ACC112 (cell line): ENCODE data around the gene HDC.

Source experiments
- H2AFZ ChIP-seq: fragments of 200-600 bp; sonication (generic); one replicate; pipeline ENCODE4 v1.6.0; 2017; ENCODE audit warnings: antibody characterized with exemption, low read length; ENCODE audit not compliant: unreplicated experiment
- H3K27ac ChIP-seq: fragments of 200-600 bp; sonication (generic); 2 replicates; pipeline ENCODE4 v1.5.1; 2014; ENCODE audit warnings: low read depth, mild to moderate bottlenecking, antibody characterized with exemption, low read length, moderate library complexity
- H3K27me3 ChIP-seq: fragments of 200-600 bp; sonication (generic); 2 replicates; pipeline ENCODE4 v1.6.1; 2014; ENCODE audit warnings: mild to moderate bottlenecking, antibody characterized with exemption, low read length, moderate library complexity, mixed read lengths; ENCODE audit not compliant: insufficient read depth
- H3K36me3 ChIP-seq: fragments of 200-600 bp; sonication (generic); 2 replicates; pipeline ENCODE4 v1.6.1; 2016; ENCODE audit warnings: mild to moderate bottlenecking, antibody characterized with exemption, low read length, moderate library complexity, mixed read lengths; ENCODE audit not compliant: insufficient read depth
- H3K4me1 ChIP-seq: fragments of 200-600 bp; sonication (generic); one replicate; pipeline ENCODE4 v1.6.1; 2016; ENCODE audit warnings: low read length, mixed read lengths; ENCODE audit not compliant: insufficient read depth, unreplicated experiment, control insufficient read depth
- H3K4me3 ChIP-seq: fragments of 200-600 bp; sonication (generic); 2 replicates; pipeline ENCODE4 v1.5.1; 2014; ENCODE audit warnings: mild to moderate bottlenecking, low read depth, low read length
- H3K79me2 ChIP-seq: fragments of 200-600 bp; sonication (generic); one replicate; pipeline ENCODE4 v1.6.0; 2016; ENCODE audit warnings: low read length; ENCODE audit not compliant: control insufficient read depth, unreplicated experiment, insufficient read depth

HDC gene

GRCh38 chr15:50244153-50244552 lies 21.4 kb downstream of the HDC start:
- H3K79me2 ChIP-seq: no peaks in the 10 kb centered on the region
- H3K27me3 ChIP-seq: no peaks in the 10 kb centered on the region
- H3K36me3 ChIP-seq: no peaks in the 10 kb centered on the region
- H3K4me3 ChIP-seq: no peak overlapping the region
- H3K27ac ChIP-seq: no peak overlapping the region
- peaks cover 14% of the 10 kb centered on the region for H3K4me1 ChIP-seq
- H2AFZ ChIP-seq: no peak overlapping the region

- Histone ChIP-seq H3K4me1 (peaks cover 4% of the 10 kb centered on the region), H3K79me2 (no peaks in the 10 kb centered on the region), H3K4me3 (no peak overlapping the region), H3K27ac (no peak overlapping the region), H3K36me3 (no peaks in the 10 kb centered on the region), H2AFZ (no peak overlapping the region), H3K27me3 (no peaks in the 10 kb centered on the region)
These were observed 23.7 kb downstream of the HDC start for GRCh38 chr15:50241684-50242450.

GRCh38 chr15:50238255-50238654 lies 27.3 kb downstream of the HDC start:
- H3K79me2 ChIP-seq: no peaks in the 10 kb centered on the region
- no peak overlapping the region for H3K27ac ChIP-seq
- H3K36me3 ChIP-seq: no peaks in the 10 kb centered on the region
- no peaks in the 10 kb centered on the region for H3K27me3 ChIP-seq
- peaks cover 7% of the 10 kb centered on the region for H3K4me1 ChIP-seq
- H2AFZ ChIP-seq: no peak overlapping the region
- H3K4me3 ChIP-seq: no peak overlapping the region

- Histone ChIP-seq H3K27me3 (no peaks in the 10 kb centered on the region), H3K79me2 (no peaks in the 10 kb centered on the region), H3K27ac (no peak overlapping the region), H3K36me3 (no peaks in the 10 kb centered on the region), H3K4me3 (no peak overlapping the region), H3K4me1 (peaks cover 5% of the 10 kb centered on the region), H2AFZ (no peak overlapping the region)
These were observed 29.1 kb downstream of the HDC start for GRCh38 chr15:50236433-50236832.

GRCh38 chr15:50235794-50236193 lies 29.7 kb downstream of the HDC start:
- Histone ChIP-seq H3K79me2 (no peaks in the 10 kb centered on the region), H3K36me3 (no peaks in the 10 kb centered on the region), H2AFZ (no peak overlapping the region)

GRCh38 chr15:50234764-50235163 lies 30.8 kb downstream of the HDC start:
- H3K4me3 ChIP-seq: no peak overlapping the region
- no peak overlapping the region for H2AFZ ChIP-seq
- no peaks in the 10 kb centered on the region for H3K27me3 ChIP-seq
- H3K27ac ChIP-seq: no peak overlapping the region
- peaks cover 3% of the 10 kb centered on the region for H3K4me1 ChIP-seq
- H3K36me3 ChIP-seq: no peaks in the 10 kb centered on the region
- no peaks in the 10 kb centered on the region for H3K79me2 ChIP-seq

More at GRCh38 chr15:50235794-50236193, 29.7 kb downstream of the HDC start:
- H3K4me3 ChIP-seq: no peak overlapping the region
- peaks cover 3% of the 10 kb centered on the region for H3K4me1 ChIP-seq
- H3K27me3 ChIP-seq: no peaks in the 10 kb centered on the region
- H3K27ac ChIP-seq: no peak overlapping the region

GRCh38 chr15:50233192-50233736 lies 32.3 kb downstream of the HDC start:
- Histone ChIP-seq H2AFZ (no peak overlapping the region), H3K27me3 (no peaks in the 10 kb centered on the region), H3K36me3 (no peaks in the 10 kb centered on the region), H3K4me1 (peaks cover 3% of the 10 kb centered on the region), H3K4me3 (no peak overlapping the region), H3K79me2 (no peaks in the 10 kb centered on the region), H3K27ac (no peak overlapping the region)

- H3K27me3 ChIP-seq: no peaks in the 10 kb centered on the region
- peaks cover 3% of the 10 kb centered on the region for H3K4me1 ChIP-seq
- no peak overlapping the region for H3K4me3 ChIP-seq
- no peaks in the 10 kb centered on the region for H3K79me2 ChIP-seq
- H2AFZ ChIP-seq: no peak overlapping the region
- H3K36me3 ChIP-seq: no peaks in the 10 kb centered on the region
- H3K27ac ChIP-seq: no peak overlapping the region
These were observed 32.7 kb downstream of the HDC start for GRCh38 chr15:50232791-50233190.

GRCh38 chr15:50231761-50232160 lies 33.8 kb downstream of the HDC start:
- Histone ChIP-seq H2AFZ (no peak overlapping the region), H3K79me2 (no peaks in the 10 kb centered on the region), H3K27ac (no peak overlapping the region), H3K4me3 (no peak overlapping the region), H3K4me1 (peaks cover 3% of the 10 kb centered on the region), H3K36me3 (no peaks in the 10 kb centered on the region), H3K27me3 (no peaks in the 10 kb centered on the region)

GRCh38 chr15:50229336-50229735 lies 36.2 kb downstream of the HDC start:
- Histone ChIP-seq H3K4me3 (no peak overlapping the region), H3K79me2 (no peaks in the 10 kb centered on the region), H3K27me3 (no peaks in the 10 kb centered on the region), H3K4me1 (no peaks in the 10 kb centered on the region), H3K36me3 (no peaks in the 10 kb centered on the region), H2AFZ (no peak overlapping the region), H3K27ac (no peak overlapping the region)

- Histone ChIP-seq H3K36me3 (no peaks in the 10 kb centered on the region), H3K4me1 (no peaks in the 10 kb centered on the region), H3K79me2 (no peaks in the 10 kb centered on the region), H3K27me3 (no peaks in the 10 kb centered on the region), H3K4me3 (no peak overlapping the region), H3K27ac (no peak overlapping the region), H2AFZ (no peak overlapping the region)
These were observed 36.7 kb downstream of the HDC start for GRCh38 chr15:50228866-50229265.
